Rectal smooth muscle tissue (tissue), 1 donor: ENCODE data around the gene CMTM6.

Experiments
- H3K27ac ChIP-seq: one replicate; pipeline ENCODE4 v1.7.0; 2013; ENCODE audit warnings: low read depth, low read length, inconsistent platforms
- H3K27me3 ChIP-seq: one replicate; pipeline ENCODE4 v1.7.0; 2013; ENCODE audit warnings: low read length; ENCODE audit not compliant: control insufficient read depth, insufficient read depth
- H3K36me3 ChIP-seq: one replicate; pipeline ENCODE4 v1.7.0; 2013; ENCODE audit warnings: low read length; ENCODE audit not compliant: control insufficient read depth, insufficient read depth
- H3K4me1 ChIP-seq: one replicate; pipeline ENCODE4 v1.7.0; 2013; ENCODE audit warnings: low read length; ENCODE audit not compliant: control insufficient read depth, insufficient read depth
- H3K4me3 ChIP-seq: one replicate; pipeline ENCODE4 v1.7.0; 2013; ENCODE audit warnings: low read length
- H3K9ac ChIP-seq: one replicate; pipeline ENCODE4 v1.7.0; 2013; ENCODE audit warnings: low read length

CMTM6 gene

DNA sequence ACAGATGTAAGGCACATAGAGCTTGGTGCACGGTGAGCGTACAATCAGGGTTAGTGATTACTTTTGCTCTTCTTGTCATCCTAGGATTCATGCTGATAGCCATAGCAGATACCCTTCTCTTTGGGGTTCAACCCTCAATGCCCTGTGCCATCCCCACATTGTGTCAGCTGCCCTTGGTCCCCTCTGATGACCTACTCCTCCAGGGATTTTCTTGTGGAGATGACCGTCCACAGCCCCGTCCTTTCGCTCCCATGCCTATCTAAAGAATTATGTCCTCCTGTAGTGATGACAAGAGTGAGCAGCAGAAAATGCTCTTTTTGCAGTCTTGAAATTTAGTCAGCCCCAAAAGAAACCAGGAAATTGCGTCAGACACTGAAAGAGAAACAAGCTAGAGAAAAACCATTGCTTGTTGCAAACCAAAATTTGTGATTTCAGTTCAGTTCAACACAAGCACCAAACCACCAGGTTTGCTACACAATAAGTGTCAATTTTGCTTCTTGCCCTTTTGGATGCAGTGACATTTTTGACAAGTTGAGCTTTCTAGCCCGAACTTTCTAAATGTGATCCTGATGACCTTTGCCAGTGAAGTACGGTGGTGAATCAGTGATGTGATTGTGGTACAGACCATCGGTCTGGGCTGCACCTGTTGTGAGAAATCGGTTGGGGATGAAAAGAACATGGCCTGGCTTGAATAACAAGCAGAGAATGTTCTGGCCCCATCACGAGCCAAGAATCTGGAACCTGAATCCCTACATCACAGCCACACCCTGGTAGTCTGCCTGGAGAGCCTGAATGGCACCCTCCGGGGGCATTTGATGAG is 69.7 kb downstream of the CMTM6 start:
- no peaks in the 10 kb centered on the region for H3K27me3 ChIP-seq
- no peak overlapping the region for H3K4me3 ChIP-seq
- H3K4me1 ChIP-seq = no peaks in the 10 kb centered on the region
- H3K9ac ChIP-seq = no peak overlapping the region
- H3K36me3 ChIP-seq = no peaks in the 10 kb centered on the region
- H3K27ac ChIP-seq = no peak overlapping the region

DNA sequence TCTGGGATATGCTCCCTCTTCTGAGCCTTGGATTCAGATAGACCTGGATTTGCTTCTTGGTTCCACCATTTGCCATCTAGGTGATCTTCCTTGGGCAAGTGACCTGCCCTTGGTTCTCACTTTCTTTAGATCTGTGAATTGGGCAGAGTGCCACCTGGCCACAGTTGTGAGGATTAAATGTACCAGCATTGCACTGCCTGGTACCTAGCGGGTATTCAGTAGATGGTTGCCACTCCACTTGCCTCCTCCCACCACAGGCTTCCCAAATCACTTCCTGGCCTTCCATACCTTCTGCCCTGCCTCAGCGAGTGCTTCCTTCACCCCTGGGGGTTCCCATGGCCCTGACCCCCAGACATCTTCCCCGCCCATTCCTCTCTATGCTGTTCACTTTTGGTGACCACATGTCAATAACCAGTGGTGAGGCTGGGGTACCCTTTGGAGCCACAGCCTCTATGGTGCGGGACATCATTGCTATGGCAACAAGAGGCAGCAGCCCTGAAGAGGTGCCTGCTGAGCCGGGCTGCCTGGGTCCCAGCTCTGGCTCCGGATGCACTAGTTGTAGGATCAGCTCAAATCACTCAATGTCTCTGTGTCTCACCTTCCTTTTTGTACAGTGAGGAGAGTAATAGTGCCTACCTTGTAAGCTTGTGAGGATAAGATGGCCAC is 70.5 kb downstream of the CMTM6 start:
- no peak overlapping the region for H3K4me3 ChIP-seq
- no peaks in the 10 kb centered on the region for H3K36me3 ChIP-seq
- no peaks in the 10 kb centered on the region for H3K4me1 ChIP-seq
- no peak overlapping the region for H3K9ac ChIP-seq
- H3K27ac ChIP-seq = no peak overlapping the region
- no peaks in the 10 kb centered on the region for H3K27me3 ChIP-seq

DNA sequence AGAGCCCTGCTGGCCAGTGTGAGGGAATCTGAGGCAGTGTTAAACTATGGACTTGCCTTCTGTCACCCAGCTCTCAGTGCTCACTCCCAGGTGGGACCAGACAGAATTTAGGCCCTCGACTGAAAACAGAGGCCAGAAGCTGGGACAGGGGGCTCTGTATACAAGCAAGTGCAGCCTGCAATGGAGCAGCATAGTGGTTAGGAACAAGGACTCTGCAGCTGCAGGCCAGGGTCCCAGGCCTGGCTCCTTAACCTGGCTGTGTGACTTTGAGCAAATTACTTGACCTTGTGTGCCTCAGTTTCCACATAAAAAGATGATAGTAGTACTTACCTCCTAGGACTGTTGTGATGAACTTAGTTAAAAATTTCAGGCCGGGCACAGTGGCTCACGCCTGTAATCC is 71.2 kb downstream of the CMTM6 start:
- no peaks in the 10 kb centered on the region for H3K4me1 ChIP-seq
- H3K4me3 ChIP-seq = no peak overlapping the region
- no peaks in the 10 kb centered on the region for H3K36me3 ChIP-seq
- no peak overlapping the region for H3K9ac ChIP-seq
- H3K27me3 ChIP-seq = no peaks in the 10 kb centered on the region
- no peak overlapping the region for H3K27ac ChIP-seq
